Adrenal gland (tissue), 12 donors: ENCODE results near the gene IQGAP3. TPM values are rescaled to one million over a fixed set of nuclear protein-coding genes. Genes with fewer than 3 reads are reported as not detected.

Source experiments
- DNase-seq, 7 donors: peaks; one replicate each; pipeline ENCODE4 v3.0.0-alpha.2; 2019 to 2020
- H3K27ac ChIP-seq, 5 donors: fragments of 200-600 bp; sonication (generic) in 4 of 5; 1 replicate in 3 of 5; 2 replicates in 2 of 5; pipeline versions ENCODE4 v1.5.1 to v1.8.0; 2016 to 2020; ENCODE audit warnings: mild to moderate bottlenecking in 1 of 5
- H3K27me3 ChIP-seq: fragments of 200-600 bp; 2 replicates; pipeline ENCODE4 v1.8.0; 2021
- H3K36me3 ChIP-seq, 2 donors: fragments of 200-600 bp; replicated peaks in 1 of 2; 1 replicate in 1 of 2; 2 replicates in 1 of 2; pipeline versions ENCODE4 v1.5.1 to v1.8.0; 2018 to 2022
- H3K4me1 ChIP-seq, 2 donors: fragments of 200-600 bp; replicated peaks in 1 of 2; 1 replicate in 1 of 2; 2 replicates in 1 of 2; pipeline versions ENCODE4 v1.5.1 to v1.8.0; 2018 to 2021
- H3K4me3 ChIP-seq, 4 donors: fragments of 200-600 bp; sonication (generic) in 3 of 4; one replicate each; pipeline ENCODE4 v1.5.1; 2016 to 2018
- H3K9me3 ChIP-seq, 3 donors: fragments of 200-600 bp; sonication (generic) in 1 of 3; replicated peaks in 1 of 3; 1 replicate in 2 of 3; 2 replicates in 1 of 3; pipeline versions ENCODE4 v1.5.1 to v1.8.0; 2016 to 2021
- CTCF ChIP-seq, 6 experiments: fragments of 450-650 bp in 4 of 6; fragments of 200-600 bp in 2 of 6; sonication (generic) in 1 of 6; IDR thresholded peaks; 1 replicate in 5 of 6; 2 replicates in 1 of 6; pipeline versions ENCODE4 v1.5.1 to v1.8.0; 2016 to 2021; ENCODE audit warnings: antibody characterized with exemption in 6 of 6, mild to moderate bottlenecking in 2 of 6, moderate library complexity in 1 of 6
- POLR2A ChIP-seq, 2 donors: fragments of 450-650 bp; IDR thresholded peaks; one replicate each; pipeline ENCODE4 v1.6.1; 2017; ENCODE audit warnings: antibody characterized with exemption in 2 of 2, mild to moderate bottlenecking in 2 of 2, moderate library complexity in 1 of 2
- WGBS, 4 donors: extraction: QIAGEN DNeasy Blood & Tissue Kit in 2 of 4; methylation state at CpG; one replicate each; pipeline versions ENCODE4 v1.1.5 to v1.1.7; 2013 to 2017; 5-methylcytosine and 5-hydroxymethylcytosine counted together
- intact Hi-C, 2 donors: fragments of 100-400 bp; cut with DNase I; formaldehyde crosslinking; loops; one replicate each; pipeline versions ENCODE4 v1.14.1 to v1.15.0; 2022 to 2023
- polyA plus RNA-seq, 3 donors: library from polyadenylated mRNA; stranded (reverse); fragments of 200-250 nt in 2 of 3; fragments of 350-450 nt in 1 of 3; fragmentation: Illumina TruSeq in 1 of 3; extraction: RNeasy Lipid Tissue Mini Kit (QIAGEN cat#74804) in 1 of 3; gene quantifications; one replicate each; pipeline ENCODE4 v1.2.3, GENCODE V29; 2013 to 2014
- total RNA-seq, 9 donors: library from RNA; depleted of rRNA in 4 of 9; stranded (reverse); fragments of >200 nt in 4 of 9; fragments of 120-200 nt in 1 of 9; fragmentation: NEBNext Ultra II Directional in 1 of 9; extraction: Animal tissue kit (Norgen Biotek cat#: 25700) in 1 of 9; gene quantifications; one replicate each; pipeline versions ENCODE4 v1.1.0 to v1.2.4, GENCODE V29; 2013 to 2023
- donor health status: healthy with polysubstance abuse.
- donor health status: Bipolar disorder and iron deficiency.
- donor health status: DM: yes; HTN: yes; CAD: no.
- donor health status: DM: no; HTN: no; CAD: no.
- donor health status: DM: no; HTN: no; CAD: no.
- donor health status: DM: yes; HTN: yes; CAD: no.

Gene IQGAP3
- total and polyA plus RNA-seq, 12 donors = 0.16 to 5.3 (median 0.80) TPM

GRCh38 chr1:156509424-156510034 is 62.8 kb downstream of the IQGAP3 start:
- Histone ChIP-seq H3K4me1 (peaks cover 12 to 30% of the 10 kb centered on the region in 2 donors), H3K4me3 (no peak overlapping the region), H3K36me3 (no peaks in the 10 kb centered on the region), H3K27me3 (no peaks in the 10 kb centered on the region), H3K27ac (peak overlapping the region in 4 of 5 donors; percentile 20 to 84 (median 52)), H3K9me3 (no peaks in the 10 kb centered on the region)
- TF ChIP-seq CTCF (IDR thresholded peaks at IDR 0.05) (no peak), POLR2A (IDR thresholded peaks at IDR 0.05) (no peak)
- 85 to 91% (median 87%) methylated on average over 8 to 9 of the region's 9 CpGs for WGBS, 4 donors
- DNase-seq = no peak
- intact Hi-C loops = no loop called here

GRCh38 chr1:156508955-156509234 is 63.5 kb downstream of the IQGAP3 start:
- no peak for DNase-seq
- intact Hi-C loops = no loop called here
- H3K9me3 ChIP-seq = no peaks in the 10 kb centered on the region
- H3K27me3 ChIP-seq = no peaks in the 10 kb centered on the region
- peak overlapping the region in 4 of 5 donors; percentile 20 to 84 (median 52) for H3K27ac ChIP-seq
- no peak overlapping the region for H3K4me3 ChIP-seq
- 79 to 83% (median 82%) methylated on average over 2 of the region's 2 CpGs for WGBS, 4 donors
- H3K4me1 ChIP-seq = peaks cover 19 to 36% of the 10 kb centered on the region in 2 donors
- TF ChIP-seq CTCF (IDR thresholded peaks at IDR 0.05) (no peak), POLR2A (IDR thresholded peaks at IDR 0.05) (no peak)
- H3K36me3 ChIP-seq = no peaks in the 10 kb centered on the region

- peak overlapping the region in 4 of 5 donors; percentile 20 to 84 (median 52) for H3K27ac ChIP-seq
- no peaks in the 10 kb centered on the region for H3K9me3 ChIP-seq
- WGBS, 4 donors = 40 to 56% (median 55%) methylated on average over 5 to 7 of the region's 7 CpGs
- no peaks in the 10 kb centered on the region for H3K36me3 ChIP-seq
- H3K27me3 ChIP-seq = no peaks in the 10 kb centered on the region
- no peak overlapping the region for H3K4me3 ChIP-seq
- TF ChIP-seq CTCF (IDR thresholded peaks at IDR 0.05) (no peak), POLR2A (IDR thresholded peaks at IDR 0.05) (no peak)
- DNase-seq = peak in 5 of 7 donors; percentile 54 to 72 (median 62)
- peaks cover 24 to 41% of the 10 kb centered on the region in 2 donors for H3K4me1 ChIP-seq
- intact Hi-C loops = no loop called here
These were observed 64.0 kb downstream of the IQGAP3 start for GRCh38 chr1:156508205-156508954.

GRCh38 chr1:156506450-156506849 is 65.9 kb downstream of the IQGAP3 start:
- H3K36me3 ChIP-seq = no peaks in the 10 kb centered on the region
- no peak overlapping the region for H3K27ac ChIP-seq
- WGBS, 4 donors = 94 to 100% (median 95%) methylated on average over 2 of the region's 2 CpGs
- no peak for TF ChIP-seq POLR2A (IDR thresholded peaks at IDR 0.05)
- no peak for TF ChIP-seq CTCF (IDR thresholded peaks at IDR 0.05)
- no peak for DNase-seq
- H3K9me3 ChIP-seq = no peaks in the 10 kb centered on the region
- peaks cover 43 to 57% of the 10 kb centered on the region in 2 donors for H3K4me1 ChIP-seq
- H3K4me3 ChIP-seq = no peak overlapping the region
- intact Hi-C loops = no loop called here
- H3K27me3 ChIP-seq = no peaks in the 10 kb centered on the region
